OCI-LY3 (cell line): ENCODE measurements around the gene TCF3.
"Not testable (repeated sequence)": the region's sequence is repeated elsewhere in the genome, so short reads cannot be mapped to it uniquely, and the experiment has no call there.

ENCODE experiments used
- H2AFZ ChIP-seq: fragments of 200-600, 300-600 bp; shearing (Covaris generic); 2 replicates; pipeline ENCODE4 v1.6.0; 2014; ENCODE audit warnings: antibody characterized with exemption, low read depth, low read length
- H3K27ac ChIP-seq: fragments of 200-600, 300-600 bp; sonication (generic); 2 replicates; pipeline ENCODE4 v1.5.1; 2014; ENCODE audit warnings: mild to moderate bottlenecking, low read length, moderate library complexity, mixed read lengths
- H3K27me3 ChIP-seq: fragments of 200-600, 300-600 bp; sonication (generic); 2 replicates; pipeline ENCODE4 v1.6.1; 2014; ENCODE audit warnings: low read depth, low read length, mixed read lengths
- H3K36me3 ChIP-seq: fragments of 200-600, 300-600 bp; sonication (generic); replicated peaks from 2 replicates; pipeline ENCODE3; 2014; ENCODE audit warnings: low read depth, low read length, mixed read lengths
- H3K4me1 ChIP-seq: fragments of 300-600, 200-600 bp; sonication (generic); 2 replicates; pipeline ENCODE4 v1.6.1; 2014; ENCODE audit warnings: low read length, mixed read lengths
- H3K4me2 ChIP-seq: fragments of 200-600, 300-600 bp; sonication (generic); 2 replicates; pipeline ENCODE4 v1.6.1; 2014; ENCODE audit warnings: low read length, mixed read lengths
- H3K4me3 ChIP-seq: fragments of 300-600, 200-600 bp; sonication (generic); 2 replicates; pipeline ENCODE4 v1.5.1; 2014; ENCODE audit warnings: antibody characterized with exemption, mild to moderate bottlenecking, low read length, moderate library complexity
- H3K79me2 ChIP-seq: fragments of 300-600, 200-600 bp; shearing (Covaris generic); 2 replicates; pipeline ENCODE4 v1.6.1; 2014; ENCODE audit warnings: mild to moderate bottlenecking, low read length, mixed read lengths
- H3K9ac ChIP-seq: fragments of 300-600, 200-600 bp; shearing (Covaris generic); 2 replicates; pipeline ENCODE4 v1.6.0; 2014; ENCODE audit warnings: mild to moderate bottlenecking, low read length, moderate library complexity
- H3K9me3 ChIP-seq: fragments of 200-600, 300-600 bp; shearing (Covaris generic); 2 replicates; pipeline ENCODE4 v1.6.1; 2014; ENCODE audit warnings: low read length, mixed read lengths; ENCODE audit not compliant: insufficient read depth
- H4K20me1 ChIP-seq: fragments of 200-600, 300-600 bp; sonication (generic); 2 replicates; pipeline ENCODE4 v1.6.1; 2016; ENCODE audit warnings: low read length, mixed read lengths; ENCODE audit not compliant: insufficient read depth
- CTCF ChIP-seq: fragments of 200-600, 300-600 bp; sonication (generic); IDR thresholded peaks from 2 replicates; pipeline ENCODE4 v1.5.1; 2014; ENCODE audit warnings: antibody characterized with exemption, low read length, low read depth
- EZH2phosphoT487 ChIP-seq: fragments of 200-600 bp; shearing (Covaris generic); IDR thresholded peaks from 2 replicates; pipeline ENCODE4 v1.6.1; 2018; ENCODE audit warnings: antibody characterized with exemption, mixed run types, low read depth

TCF3 gene

GRCh38 chr19:1690699-1691307, 38.4 kb upstream of the TCF3 start:
- Histone ChIP-seq H3K4me1 (no peaks in the 10 kb centered on the region), H2AFZ (no peak overlapping the region), H3K4me2 (no peak overlapping the region), H3K9me3 (no peaks in the 10 kb centered on the region), H4K20me1 (no peaks in the 10 kb centered on the region), H3K36me3 (no peaks in the 10 kb centered on the region), H3K27ac (no peak overlapping the region), H3K9ac (no peak overlapping the region), H3K4me3 (no peak overlapping the region), H3K79me2 (no peaks in the 10 kb centered on the region), H3K27me3 (no peaks in the 10 kb centered on the region)
- no peak for TF ChIP-seq EZH2phosphoT487
- TF ChIP-seq CTCF, result no peak

GRCh38 chr19:1685785-1686184, 33.4 kb upstream of the TCF3 start:
- H3K36me3 ChIP-seq, H4K20me1 ChIP-seq, H3K9ac ChIP-seq, H2AFZ ChIP-seq, H3K4me2 ChIP-seq, H3K27me3 ChIP-seq, H3K27ac ChIP-seq, H3K9me3 ChIP-seq, H3K4me3 ChIP-seq, H3K79me2 ChIP-seq, H3K4me1 ChIP-seq: not testable (repeated sequence)

GRCh38 chr19:1685046-1685445, 32.6 kb upstream of the TCF3 start:
- H3K9ac ChIP-seq, result no peak overlapping the region
- no peak overlapping the region for H3K4me2 ChIP-seq
- H3K9me3 ChIP-seq, result no peaks in the 10 kb centered on the region
- H2AFZ ChIP-seq, result no peak overlapping the region
- H3K4me1 ChIP-seq, result no peaks in the 10 kb centered on the region
- H3K27me3 ChIP-seq, result no peaks in the 10 kb centered on the region
- H3K4me3 ChIP-seq, result no peak overlapping the region
- H3K79me2 ChIP-seq, result no peaks in the 10 kb centered on the region
- H4K20me1 ChIP-seq, result no peaks in the 10 kb centered on the region
- TF ChIP-seq CTCF (no peak), EZH2phosphoT487 (no peak)
- H3K36me3 ChIP-seq, result no peaks in the 10 kb centered on the region
- no peak overlapping the region for H3K27ac ChIP-seq

GRCh38 chr19:1684573-1684912, 32.1 kb upstream of the TCF3 start:
- H2AFZ ChIP-seq, result no peak overlapping the region
- H3K79me2 ChIP-seq, result no peaks in the 10 kb centered on the region
- no peak overlapping the region for H3K4me2 ChIP-seq
- H3K36me3 ChIP-seq, result no peaks in the 10 kb centered on the region
- H3K4me1 ChIP-seq, result no peaks in the 10 kb centered on the region
- H3K9ac ChIP-seq, result no peak overlapping the region
- H4K20me1 ChIP-seq, result no peaks in the 10 kb centered on the region
- no peaks in the 10 kb centered on the region for H3K27me3 ChIP-seq
- no peaks in the 10 kb centered on the region for H3K9me3 ChIP-seq
- no peak for TF ChIP-seq EZH2phosphoT487
- no peak for TF ChIP-seq CTCF
- H3K4me3 ChIP-seq, result no peak overlapping the region
- H3K27ac ChIP-seq, result no peak overlapping the region
